Skeletal muscle satellite cell (primary cell): ENCODE data around the gene PID1.
A peak's percentile ranks its signal among the peaks of the same experiment; 100 is the strongest.

Experiments used
- H3K27me3 ChIP-seq: 2 replicates; pipeline ENCODE4 v1.7.0; 2013; ENCODE audit warnings: low read length; ENCODE audit not compliant: control insufficient read depth, insufficient read depth
- H3K36me3 ChIP-seq: 2 replicates; pipeline ENCODE4 v1.7.0; 2013; ENCODE audit warnings: mild to moderate bottlenecking, control low read depth, low read length; ENCODE audit not compliant: insufficient read depth
- H3K4me1 ChIP-seq: 2 replicates; pipeline ENCODE4 v1.7.0; 2013; ENCODE audit warnings: low read length; ENCODE audit not compliant: control insufficient read depth, insufficient read depth
- H3K4me2 ChIP-seq: 2 replicates; pipeline ENCODE4 v1.7.0; 2013; ENCODE audit warnings: mild to moderate bottlenecking, low read length
- H3K4me3 ChIP-seq: 2 replicates; pipeline ENCODE4 v1.7.0; 2013; ENCODE audit warnings: low read length
- H3K9ac ChIP-seq: 2 replicates; pipeline ENCODE4 v1.7.0; 2013; ENCODE audit warnings: mild to moderate bottlenecking, low read depth, low read length, moderate library complexity
- H3K9me3 ChIP-seq: replicated peaks from 2 replicates; pipeline ENCODE4 v1.7.0; 2013; ENCODE audit warnings: mild to moderate bottlenecking, control low read depth, low read length

Gene PID1

DNA sequence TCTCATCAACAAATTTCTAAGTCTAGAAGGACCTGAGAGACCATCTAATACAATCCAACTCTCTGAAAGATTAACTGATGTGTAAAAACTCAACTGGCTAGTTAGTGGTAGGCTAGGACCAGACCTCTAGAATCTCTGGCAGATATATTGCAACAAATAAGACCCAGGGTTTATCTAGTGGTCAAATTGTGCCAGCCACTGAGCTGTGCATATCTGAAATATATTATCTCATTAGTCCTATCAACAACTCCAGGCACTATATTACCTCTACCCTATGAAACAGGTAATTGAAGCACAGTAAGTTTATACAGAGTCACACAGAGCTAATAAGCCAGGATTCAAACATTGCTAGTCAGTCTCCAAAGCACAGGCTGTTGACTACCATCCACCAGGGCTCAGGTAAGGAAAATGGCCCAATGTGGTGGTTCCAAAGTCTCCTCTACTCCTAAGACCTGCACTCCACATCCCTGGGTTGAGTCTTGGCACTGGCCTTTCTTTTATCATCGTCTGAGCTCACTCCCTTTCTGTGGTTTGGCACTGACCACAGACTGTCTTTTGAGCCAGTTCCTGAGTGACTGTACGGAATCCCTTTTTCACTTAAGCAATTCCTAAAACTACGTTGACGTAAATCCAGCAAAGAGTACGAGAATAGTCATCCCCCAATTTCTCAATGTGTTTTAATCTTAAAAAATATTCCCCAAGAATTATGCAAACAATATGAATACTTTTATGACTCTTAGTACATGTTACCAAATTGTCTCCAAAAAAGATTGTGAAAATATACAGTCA lies 11.9 kb upstream of the PID1 start:
- H3K36me3 ChIP-seq: no peaks in the 10 kb centered on the region
- peak overlapping the region; percentile 29 for H3K9ac ChIP-seq
- peak overlapping the region; percentile 9 for H3K4me3 ChIP-seq
- peak overlapping the region; percentile 33 for H3K4me2 ChIP-seq
- no peaks in the 10 kb centered on the region for H3K27me3 ChIP-seq
- H3K4me1 ChIP-seq: peaks cover 12% of the 10 kb centered on the region
- H3K9me3 ChIP-seq: no peaks in the 10 kb centered on the region

DNA sequence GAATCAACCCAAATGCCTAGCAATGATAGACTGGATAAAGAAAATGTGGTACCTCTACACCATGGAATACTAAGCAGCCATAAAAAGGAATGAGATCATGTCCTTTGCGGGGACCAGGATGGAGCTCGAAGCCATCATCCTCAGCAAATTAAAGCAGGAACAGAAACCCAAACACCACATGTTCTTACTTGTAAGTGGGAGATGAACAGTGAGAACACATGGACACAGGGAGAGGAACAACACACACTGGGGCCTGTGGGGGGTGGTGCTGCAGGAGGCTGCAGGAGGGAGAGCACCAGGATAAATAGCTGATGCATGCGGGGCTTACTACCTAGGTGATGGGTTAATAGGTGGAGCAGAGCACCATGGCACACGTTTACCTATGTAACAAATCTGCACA lies 8.4 kb upstream of the PID1 start:
- H3K4me2 ChIP-seq: no peak overlapping the region
- H3K4me1 ChIP-seq: peaks cover 12% of the 10 kb centered on the region
- H3K36me3 ChIP-seq: no peaks in the 10 kb centered on the region
- no peaks in the 10 kb centered on the region for H3K9me3 ChIP-seq
- no peak overlapping the region for H3K4me3 ChIP-seq
- no peak overlapping the region for H3K9ac ChIP-seq
- no peaks in the 10 kb centered on the region for H3K27me3 ChIP-seq

DNA sequence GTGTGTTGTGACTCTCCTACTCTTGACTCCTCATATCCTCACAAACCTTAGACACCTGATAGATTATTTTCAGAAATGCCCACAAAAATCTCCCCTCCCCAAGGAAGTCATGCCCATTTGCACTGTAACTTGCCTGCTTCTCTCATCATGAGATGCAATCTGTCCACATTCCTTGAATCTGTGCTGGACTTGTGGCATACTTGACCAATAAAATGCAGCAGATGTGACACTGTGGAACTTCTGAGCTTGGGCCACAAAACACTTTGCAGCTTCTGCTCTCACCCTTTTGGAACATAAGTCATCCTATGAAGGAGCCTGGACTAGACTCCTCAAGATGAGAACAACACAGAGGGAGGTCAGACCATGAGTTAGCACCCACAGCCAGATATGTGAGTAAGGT lies 4.4 kb upstream of the PID1 start:
- Histone ChIP-seq H3K4me2 (no peak overlapping the region), H3K9ac (no peak overlapping the region), H3K9me3 (no peaks in the 10 kb centered on the region), H3K4me3 (no peak overlapping the region), H3K4me1 (no peaks in the 10 kb centered on the region), H3K27me3 (no peaks in the 10 kb centered on the region), H3K36me3 (no peaks in the 10 kb centered on the region)

DNA sequence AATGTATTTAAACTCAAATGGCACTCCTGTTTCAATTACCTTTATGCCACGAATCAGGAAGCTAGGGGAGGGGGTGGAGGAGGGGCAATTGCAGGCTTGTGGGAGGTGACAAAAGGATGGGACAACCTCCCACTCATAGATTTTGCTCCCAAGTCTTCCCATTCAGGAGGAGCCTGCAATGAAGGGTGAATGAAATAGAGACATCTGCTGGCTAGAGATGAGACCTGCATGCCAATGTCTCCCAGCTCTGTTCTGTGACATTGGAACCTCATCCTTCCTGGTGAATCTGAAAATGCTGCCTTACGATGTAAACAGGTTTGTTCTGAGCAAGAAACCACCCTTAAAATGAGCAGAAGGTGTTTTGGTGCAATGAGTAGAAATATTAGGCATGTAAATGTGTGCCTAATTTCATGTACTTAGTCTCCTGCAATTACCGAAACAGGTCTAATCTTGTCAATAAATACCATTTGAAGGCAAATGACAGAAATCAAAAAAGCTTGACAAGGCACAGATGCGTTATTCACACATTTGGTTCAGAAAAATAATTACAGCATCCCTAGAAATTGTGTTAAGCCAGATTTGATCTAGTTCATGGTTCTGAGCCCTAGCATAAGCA lies 2.7 kb upstream of the PID1 start:
- H3K4me3 ChIP-seq: peak overlapping the region; percentile 61
- H3K4me1 ChIP-seq: peaks cover 14% of the 10 kb centered on the region
- peak overlapping the region; percentile 40 for H3K9ac ChIP-seq
- no peaks in the 10 kb centered on the region for H3K9me3 ChIP-seq
- no peaks in the 10 kb centered on the region for H3K27me3 ChIP-seq
- H3K4me2 ChIP-seq: peak overlapping the region; percentile 77
- H3K36me3 ChIP-seq: no peaks in the 10 kb centered on the region

DNA sequence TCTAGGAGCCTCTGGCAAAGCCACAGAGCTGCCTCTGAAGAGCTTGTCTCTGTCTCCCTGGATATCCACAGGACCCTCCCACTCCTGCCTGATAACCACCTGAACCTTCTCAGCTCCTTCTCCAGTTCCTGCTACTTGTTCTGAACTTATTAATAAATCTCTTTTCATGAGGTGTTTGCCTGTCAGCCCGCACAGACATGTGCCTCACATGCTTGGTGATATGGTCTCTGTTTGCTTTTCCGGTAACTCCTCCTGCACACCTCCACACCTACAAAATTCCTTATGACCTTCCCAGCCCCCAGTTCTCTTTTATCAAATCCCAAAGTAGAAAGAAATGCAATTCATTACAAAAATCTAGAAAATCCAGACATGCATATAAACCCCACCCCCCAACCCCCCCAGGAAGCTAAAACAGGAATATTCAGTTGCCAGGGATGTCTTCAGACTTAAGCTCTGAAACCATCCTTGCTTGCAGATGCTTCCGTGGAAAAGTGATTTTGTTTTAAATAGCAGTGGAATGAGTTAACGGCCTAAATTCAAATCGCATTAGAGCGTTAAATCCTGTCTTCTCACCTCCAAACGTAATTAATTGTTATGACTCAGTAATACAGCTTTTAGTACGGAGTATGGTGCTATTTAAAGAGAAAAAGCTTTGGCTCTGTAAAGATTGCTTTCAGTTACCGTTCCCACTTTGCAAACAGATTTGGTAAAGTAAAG lies 2.1 kb upstream of the PID1 start:
- H3K9me3 ChIP-seq: no peaks in the 10 kb centered on the region
- no peaks in the 10 kb centered on the region for H3K36me3 ChIP-seq
- H3K4me1 ChIP-seq: peaks cover 16% of the 10 kb centered on the region
- H3K9ac ChIP-seq: peak overlapping the region; percentile 40
- H3K4me2 ChIP-seq: peak overlapping the region; percentile 77
- H3K4me3 ChIP-seq: peak overlapping the region; percentile 61
- H3K27me3 ChIP-seq: no peaks in the 10 kb centered on the region

DNA sequence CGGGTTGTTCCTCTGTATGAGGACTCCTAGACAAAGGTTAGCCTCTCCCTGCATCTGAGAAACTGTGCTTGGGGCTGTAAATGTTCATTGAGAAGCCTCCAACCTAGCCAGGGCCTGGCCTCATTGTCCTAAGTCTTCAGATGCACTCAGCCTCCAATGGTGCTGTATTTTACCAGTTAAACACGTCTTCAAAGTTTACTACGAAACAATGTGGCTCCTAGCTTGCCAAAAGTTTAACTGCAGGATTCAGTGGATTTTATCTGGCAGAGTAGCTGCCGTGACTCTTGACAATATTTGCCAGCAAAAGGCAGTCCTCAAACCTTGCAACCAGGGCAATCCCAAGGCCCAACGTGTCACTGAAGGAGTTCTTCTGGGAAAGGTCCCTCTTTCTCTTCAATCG lies 1.1 kb downstream of the PID1 start:
- Histone ChIP-seq H3K4me2 (peak overlapping the region; percentile 88), H3K27me3 (no peaks in the 10 kb centered on the region), H3K4me3 (peak overlapping the region; percentile 83), H3K9me3 (no peaks in the 10 kb centered on the region), H3K9ac (peak overlapping the region; percentile 88), H3K4me1 (peaks cover 18% of the 10 kb centered on the region), H3K36me3 (no peaks in the 10 kb centered on the region)

DNA sequence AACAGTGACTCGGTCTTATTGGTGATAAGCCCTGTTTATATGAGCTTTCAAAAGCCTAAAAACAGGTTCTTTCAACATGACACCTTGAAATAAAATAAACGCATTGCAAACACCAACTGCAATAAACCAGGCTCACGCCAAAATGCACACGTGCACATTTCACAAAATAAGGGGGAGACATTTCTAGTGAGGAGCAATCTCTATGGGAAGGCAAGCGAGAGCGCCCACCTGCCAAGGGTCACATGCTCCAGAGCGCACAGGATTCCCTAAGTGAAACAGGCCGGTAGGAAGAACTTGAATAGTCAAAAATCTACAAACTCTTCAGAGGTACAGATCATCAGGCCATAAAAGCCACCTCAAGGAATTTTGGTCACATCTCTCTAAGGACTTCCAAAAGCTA lies 1.9 kb downstream of the PID1 start:
- Histone ChIP-seq H3K36me3 (no peaks in the 10 kb centered on the region), H3K9me3 (no peaks in the 10 kb centered on the region), H3K4me3 (peak overlapping the region; percentile 83)

DNA sequence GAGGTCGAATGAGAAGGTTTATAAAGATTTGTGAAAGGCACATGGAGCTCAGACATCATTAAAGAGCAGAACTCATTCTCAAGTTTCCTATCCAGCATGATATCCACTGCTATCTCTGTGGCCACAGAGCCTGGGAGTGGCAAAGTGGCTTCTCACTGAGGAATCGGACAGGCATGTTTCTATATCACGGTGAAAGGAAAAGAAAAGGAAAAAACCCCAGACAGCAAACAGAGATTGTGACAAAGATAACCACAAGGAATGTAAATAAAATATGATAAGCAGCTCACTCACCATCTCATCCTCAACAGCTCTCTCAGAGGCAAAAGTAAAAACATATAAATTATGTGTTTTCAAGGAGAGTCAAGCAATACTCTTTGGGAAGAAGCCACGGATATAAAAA lies 2.5 kb downstream of the PID1 start:
- no peaks in the 10 kb centered on the region for H3K36me3 ChIP-seq
- H3K4me3 ChIP-seq: no peak overlapping the region
- H3K4me2 ChIP-seq: peak overlapping the region; percentile 88
- no peaks in the 10 kb centered on the region for H3K27me3 ChIP-seq
- no peak overlapping the region for H3K9ac ChIP-seq
- H3K4me1 ChIP-seq: peaks cover 18% of the 10 kb centered on the region
- H3K9me3 ChIP-seq: no peaks in the 10 kb centered on the region

More for the DNA sequence above, 1.9 kb downstream of the PID1 start:
- Histone ChIP-seq H3K27me3 (no peaks in the 10 kb centered on the region), H3K9ac (no peak overlapping the region), H3K4me2 (peak overlapping the region; percentile 88), H3K4me1 (peaks cover 18% of the 10 kb centered on the region)

DNA sequence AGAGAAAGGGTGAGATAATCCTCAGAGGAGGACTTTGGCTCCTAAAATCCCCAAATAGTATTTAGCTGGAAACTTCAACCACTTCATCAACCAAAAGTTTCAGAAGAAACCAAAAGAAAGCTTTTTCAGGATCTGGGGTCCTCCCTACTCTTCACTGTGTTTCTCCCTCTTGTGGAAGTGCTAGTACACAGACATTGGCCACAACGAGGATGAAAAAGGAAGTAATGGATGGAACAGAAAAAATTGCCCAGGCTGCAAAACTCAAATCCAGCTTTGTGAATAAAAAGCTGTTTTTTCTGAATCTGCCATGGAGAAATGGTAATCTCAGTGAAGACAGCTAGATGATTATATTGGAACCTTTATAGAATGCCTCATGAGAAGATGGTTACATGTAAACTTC lies 4.0 kb downstream of the PID1 start:
- Histone ChIP-seq H3K4me1 (peaks cover 18% of the 10 kb centered on the region), H3K9ac (no peak overlapping the region), H3K4me3 (no peak overlapping the region)

DNA sequence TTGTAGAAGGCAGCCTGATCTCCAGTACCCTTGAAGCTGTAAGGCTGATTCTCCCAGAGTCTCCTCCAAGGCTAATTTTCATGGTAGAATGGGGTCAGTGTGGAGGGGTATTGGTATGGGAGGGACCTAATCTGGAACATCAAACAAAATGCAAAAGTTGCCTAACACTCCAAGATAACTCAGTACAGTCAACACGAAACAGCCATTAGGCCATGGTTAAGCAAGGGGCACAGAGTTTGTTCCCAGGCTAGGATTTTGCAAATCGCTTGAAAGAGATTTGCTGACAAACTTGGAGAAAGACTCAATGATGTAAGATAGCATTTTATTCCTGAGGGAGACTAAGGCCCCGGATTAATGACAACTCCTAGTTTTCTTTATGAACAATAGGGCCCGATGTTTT lies 5.4 kb downstream of the PID1 start:
- Histone ChIP-seq H3K9ac (no peak overlapping the region), H3K36me3 (peaks cover 5% of the 10 kb centered on the region), H3K9me3 (no peaks in the 10 kb centered on the region), H3K4me2 (no peak overlapping the region), H3K4me1 (peaks cover 18% of the 10 kb centered on the region), H3K4me3 (no peak overlapping the region), H3K27me3 (no peaks in the 10 kb centered on the region)

More for the DNA sequence above, 4.0 kb downstream of the PID1 start:
- Histone ChIP-seq H3K27me3 (no peaks in the 10 kb centered on the region), H3K36me3 (no peaks in the 10 kb centered on the region), H3K4me2 (no peak overlapping the region), H3K9me3 (no peaks in the 10 kb centered on the region)

DNA sequence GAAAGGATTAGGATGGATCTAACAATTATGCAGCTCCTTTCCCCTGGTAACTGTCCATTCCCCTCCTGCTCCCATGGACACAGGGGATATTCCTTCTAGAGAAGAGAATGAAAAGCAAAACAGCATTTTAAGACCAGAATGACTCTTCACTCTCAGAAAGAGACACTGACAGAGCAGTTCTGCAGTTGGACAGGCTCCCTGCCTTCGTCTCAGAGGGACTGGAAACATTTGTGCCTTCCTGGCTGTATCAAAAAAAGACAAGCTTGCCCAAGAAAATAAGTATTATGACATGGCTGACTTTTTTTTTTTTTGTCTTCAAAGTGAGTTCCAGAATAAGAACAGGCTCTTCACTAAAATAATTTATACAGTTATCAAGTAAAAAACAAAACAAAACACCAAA lies 9.5 kb downstream of the PID1 start:
- Histone ChIP-seq H3K4me1 (no peaks in the 10 kb centered on the region), H3K4me2 (no peak overlapping the region), H3K9ac (no peak overlapping the region), H3K27me3 (no peaks in the 10 kb centered on the region), H3K9me3 (no peaks in the 10 kb centered on the region), H3K4me3 (no peak overlapping the region), H3K36me3 (peaks cover 5% of the 10 kb centered on the region)
